Mononuclear cell (primary cell): ENCODE results near the gene MED6. TPM values are rescaled to one million over a fixed set of nuclear protein-coding genes. Genes with fewer than 3 reads are reported as not detected.

Source experiments
- H3K27me3 ChIP-seq: 2 replicates; pipeline ENCODE4 v1.6.0; 2011; ENCODE audit warnings: low read length, control low read depth; ENCODE audit not compliant: insufficient read depth
- H3K4me1 ChIP-seq: 2 replicates; pipeline ENCODE4 v1.5.1; 2011; ENCODE audit warnings: mild to moderate bottlenecking, low read length, control low read depth; ENCODE audit not compliant: insufficient read depth
- H3K4me3 ChIP-seq: 2 replicates; pipeline ENCODE4 v1.5.1; 2011; ENCODE audit warnings: mild to moderate bottlenecking, low read length, moderate library complexity
- H3K9me3 ChIP-seq: 2 replicates; pipeline ENCODE4 v1.5.1; 2011; ENCODE audit warnings: low read depth, mild to moderate bottlenecking, control low read depth, low read length
- total RNA-seq: library from RNA; depleted of rRNA; stranded (reverse); fragments of >200 nt; gene quantifications from one replicate; pipeline ENCODE4 v1.2.3, GENCODE V29; 2012

Gene MED6
- total RNA-seq, 1 donor: 96.3 TPM

DNA sequence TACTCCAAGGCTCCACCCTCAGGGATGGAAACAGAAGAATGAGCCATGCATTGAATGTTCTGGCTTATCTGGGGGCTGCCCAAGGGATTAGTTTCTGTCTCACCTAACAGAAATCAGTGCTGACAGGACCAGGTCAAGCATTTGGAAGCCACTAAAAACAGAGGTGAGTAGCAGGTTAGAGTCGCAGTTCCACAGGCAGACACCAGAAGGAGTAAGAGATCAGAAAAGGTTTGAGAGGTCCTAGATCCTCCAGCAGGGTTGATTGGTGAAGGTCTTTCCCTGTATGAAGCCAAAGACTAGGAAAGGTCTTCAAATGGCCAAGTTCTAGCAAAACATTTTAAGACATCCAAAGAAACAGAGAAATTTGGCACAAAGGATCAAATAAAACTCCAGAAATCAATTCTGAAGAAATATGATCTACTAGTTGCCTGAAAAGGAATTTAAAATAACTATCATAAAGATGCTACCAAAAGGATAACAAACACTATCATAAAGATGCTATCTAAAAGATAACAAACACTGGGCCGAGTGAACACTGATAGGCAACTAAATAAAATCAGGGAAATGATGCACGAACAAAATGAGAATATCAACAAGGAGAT lies 21.8 kb upstream of the MED6 start:
- Histone ChIP-seq H3K9me3 (peaks cover 14% of the 10 kb centered on the region), H3K27me3 (no peaks in the 10 kb centered on the region), H3K4me3 (no peak overlapping the region), H3K4me1 (no peaks in the 10 kb centered on the region)

DNA sequence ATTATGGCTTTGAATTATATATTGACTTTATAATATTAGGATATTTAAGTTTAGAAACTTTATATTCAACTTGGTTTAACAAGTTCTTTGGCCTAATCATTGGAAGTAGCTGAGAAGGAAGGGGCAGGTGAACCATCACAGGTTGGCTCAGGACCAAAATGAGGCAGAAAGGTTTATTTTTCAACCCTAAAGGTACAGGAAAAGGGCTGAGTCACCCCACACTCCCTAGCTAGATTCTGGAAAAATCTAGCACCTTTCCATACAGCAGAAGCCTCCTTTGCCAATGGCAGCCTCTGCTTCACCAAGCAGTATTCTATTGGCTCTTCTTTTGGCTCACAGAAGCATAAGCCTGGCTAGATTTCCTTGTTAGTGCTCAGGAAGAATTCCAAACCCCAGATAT lies 19.3 kb upstream of the MED6 start:
- no peaks in the 10 kb centered on the region for H3K4me1 ChIP-seq

DNA sequence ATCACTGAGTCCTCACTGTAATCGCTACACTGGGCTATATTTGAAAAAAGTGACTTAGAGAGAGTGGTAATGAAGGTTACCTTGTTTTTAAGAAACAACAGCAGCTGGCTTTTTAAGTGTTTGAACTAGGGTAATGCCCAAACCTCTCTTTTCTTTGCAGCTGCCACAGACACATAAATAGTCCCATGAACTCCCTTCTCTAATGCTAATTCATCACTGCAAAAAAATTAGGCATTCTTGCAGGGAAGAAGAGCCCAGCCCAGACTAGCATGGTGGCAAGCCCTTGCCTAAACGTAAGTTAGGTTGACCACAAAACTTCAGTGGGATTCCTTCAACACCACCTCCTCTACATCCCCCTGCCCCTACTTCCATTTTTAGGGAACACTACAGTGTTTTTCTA lies 17.9 kb upstream of the MED6 start:
- H3K27me3 ChIP-seq: peaks cover 2% of the 10 kb centered on the region
- H3K9me3 ChIP-seq: no peaks in the 10 kb centered on the region
- no peak overlapping the region for H3K4me3 ChIP-seq
- no peaks in the 10 kb centered on the region for H3K4me1 ChIP-seq

More for the DNA sequence above, 19.3 kb upstream of the MED6 start:
- H3K9me3 ChIP-seq: no peaks in the 10 kb centered on the region
- peaks cover under 1% of the 10 kb centered on the region for H3K27me3 ChIP-seq
- no peak overlapping the region for H3K4me3 ChIP-seq

DNA sequence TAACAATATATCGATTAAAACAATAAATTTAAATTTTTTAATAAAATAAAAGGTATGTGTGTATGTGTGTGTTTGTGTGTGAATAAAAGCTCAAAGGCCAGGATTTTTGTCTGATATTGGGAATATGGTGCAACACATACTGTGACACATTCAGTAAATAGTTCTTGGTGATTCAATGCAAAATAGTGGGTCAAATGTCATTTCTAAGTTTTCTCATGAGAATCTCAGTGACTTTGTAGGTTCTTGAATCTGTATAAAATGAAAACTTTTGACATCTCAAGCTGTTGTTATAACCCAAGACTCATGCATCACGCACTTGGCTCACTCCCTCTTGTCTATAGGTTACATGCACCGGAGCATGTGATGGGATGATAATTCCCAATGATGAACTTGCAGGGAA lies 16.2 kb upstream of the MED6 start:
- H3K4me1 ChIP-seq: no peaks in the 10 kb centered on the region
- no peak overlapping the region for H3K4me3 ChIP-seq
- peaks cover 2% of the 10 kb centered on the region for H3K27me3 ChIP-seq
- no peaks in the 10 kb centered on the region for H3K9me3 ChIP-seq

DNA sequence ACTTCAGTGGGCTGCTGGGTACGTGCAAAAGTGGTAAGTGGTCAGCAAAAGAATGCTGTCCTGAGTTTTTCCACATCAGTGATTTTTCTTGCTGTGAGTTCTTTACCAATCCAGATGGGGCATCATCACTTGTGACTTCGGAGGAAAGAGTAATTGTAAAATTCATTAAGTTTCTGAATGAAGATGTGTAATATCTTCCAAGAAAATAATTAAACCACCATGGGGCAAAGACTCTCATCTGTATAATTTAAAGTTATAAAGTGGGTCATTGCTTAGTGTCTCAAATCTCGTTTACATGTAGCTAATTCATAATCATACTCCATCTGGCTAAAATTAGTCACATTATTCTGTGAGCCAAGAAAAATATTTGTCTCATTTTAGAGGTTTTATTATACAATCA lies 10.8 kb upstream of the MED6 start:
- Histone ChIP-seq H3K9me3 (no peaks in the 10 kb centered on the region), H3K4me3 (no peak overlapping the region), H3K4me1 (no peaks in the 10 kb centered on the region), H3K27me3 (peaks cover 2% of the 10 kb centered on the region)

DNA sequence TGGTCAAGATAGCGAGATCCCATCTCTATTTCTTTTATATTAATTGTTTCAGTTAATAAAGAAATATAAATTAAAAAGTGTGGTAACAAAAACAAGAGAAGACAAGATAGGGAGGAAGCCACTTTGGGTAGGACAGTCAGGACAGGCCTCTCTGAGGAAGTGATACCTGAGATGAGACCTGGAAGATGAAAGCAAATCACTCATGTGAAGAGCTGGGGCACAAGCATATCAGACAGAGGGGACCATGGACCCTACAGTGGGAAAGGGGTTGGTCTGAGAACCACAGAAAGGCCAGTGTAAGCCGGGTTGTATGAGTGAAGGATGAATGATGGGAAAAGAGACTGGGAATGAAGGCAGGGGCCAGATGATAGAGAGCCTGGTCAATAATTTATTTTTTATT lies 1.8 kb upstream of the MED6 start:
- H3K9me3 ChIP-seq: no peaks in the 10 kb centered on the region
- H3K4me1 ChIP-seq: peaks cover 18% of the 10 kb centered on the region

DNA sequence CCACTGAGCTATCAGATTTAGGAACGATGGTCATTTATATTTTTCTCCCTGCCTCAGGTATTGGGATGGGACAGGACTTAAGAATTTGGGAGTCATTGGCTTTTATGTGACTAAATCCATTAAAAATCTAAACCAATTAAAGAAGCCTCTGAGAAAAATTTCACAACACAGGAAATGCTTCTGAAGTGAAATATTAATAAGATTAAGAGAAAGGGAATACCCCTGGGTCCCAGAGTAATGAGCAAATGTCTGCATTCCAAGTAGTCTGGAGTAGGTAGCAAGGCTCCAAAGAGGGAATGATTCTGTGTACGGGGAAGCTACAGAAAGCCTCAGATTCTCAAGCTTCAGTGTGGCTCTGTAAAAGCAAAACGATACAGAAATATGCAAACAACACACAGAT lies 707 bp upstream of the MED6 start:
- Histone ChIP-seq H3K4me1 (peaks cover 18% of the 10 kb centered on the region), H3K9me3 (no peaks in the 10 kb centered on the region), H3K27me3 (peaks cover 8% of the 10 kb centered on the region), H3K4me3 (peak overlapping the region; percentile 41)

More for the DNA sequence above, 1.8 kb upstream of the MED6 start:
- Histone ChIP-seq H3K27me3 (peaks cover 9% of the 10 kb centered on the region), H3K4me3 (no peak overlapping the region)

DNA sequence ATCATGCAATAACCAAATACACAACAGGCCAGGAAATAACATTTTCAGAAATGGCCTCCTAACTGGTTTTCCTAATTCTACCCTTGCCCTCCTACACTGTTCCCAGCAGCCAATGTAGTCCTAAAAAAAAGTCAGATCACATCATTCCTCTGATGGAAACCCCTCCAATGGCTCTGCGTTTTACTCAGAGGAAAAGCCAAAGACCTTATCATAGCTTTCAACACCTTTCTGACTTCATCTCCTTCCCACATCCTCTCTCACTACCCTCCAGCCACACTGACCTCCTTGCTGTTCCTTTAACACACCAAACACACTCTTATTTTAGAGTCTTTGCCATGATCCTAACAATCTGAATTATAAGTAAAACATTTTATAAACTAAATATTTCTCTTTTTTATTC lies 1.1 kb downstream of the MED6 start:
- H3K4me1 ChIP-seq: peaks cover 18% of the 10 kb centered on the region
- peaks cover 1% of the 10 kb centered on the region for H3K27me3 ChIP-seq
- no peaks in the 10 kb centered on the region for H3K9me3 ChIP-seq
- no peak overlapping the region for H3K4me3 ChIP-seq

DNA sequence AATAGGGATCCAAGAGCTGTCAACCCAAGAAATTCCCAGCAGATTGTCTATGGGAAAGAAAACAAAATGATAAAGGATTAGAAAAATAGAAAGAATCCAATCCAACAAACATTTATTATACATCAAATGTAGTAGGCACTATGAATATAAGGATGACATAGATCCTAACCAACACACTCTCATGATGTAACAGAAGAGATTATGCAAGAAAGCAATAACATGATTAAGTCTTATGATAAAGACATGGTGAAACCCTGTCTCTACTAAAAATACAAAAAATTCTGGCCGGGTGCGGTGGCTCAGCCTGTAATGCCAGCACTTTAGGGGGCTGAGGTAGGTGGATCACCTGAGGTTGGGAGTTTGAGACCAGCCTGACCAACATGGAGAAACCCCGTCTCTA lies 2.7 kb downstream of the MED6 start:
- no peaks in the 10 kb centered on the region for H3K27me3 ChIP-seq
- no peak overlapping the region for H3K4me3 ChIP-seq
- H3K4me1 ChIP-seq: peaks cover 18% of the 10 kb centered on the region
- H3K9me3 ChIP-seq: no peaks in the 10 kb centered on the region

DNA sequence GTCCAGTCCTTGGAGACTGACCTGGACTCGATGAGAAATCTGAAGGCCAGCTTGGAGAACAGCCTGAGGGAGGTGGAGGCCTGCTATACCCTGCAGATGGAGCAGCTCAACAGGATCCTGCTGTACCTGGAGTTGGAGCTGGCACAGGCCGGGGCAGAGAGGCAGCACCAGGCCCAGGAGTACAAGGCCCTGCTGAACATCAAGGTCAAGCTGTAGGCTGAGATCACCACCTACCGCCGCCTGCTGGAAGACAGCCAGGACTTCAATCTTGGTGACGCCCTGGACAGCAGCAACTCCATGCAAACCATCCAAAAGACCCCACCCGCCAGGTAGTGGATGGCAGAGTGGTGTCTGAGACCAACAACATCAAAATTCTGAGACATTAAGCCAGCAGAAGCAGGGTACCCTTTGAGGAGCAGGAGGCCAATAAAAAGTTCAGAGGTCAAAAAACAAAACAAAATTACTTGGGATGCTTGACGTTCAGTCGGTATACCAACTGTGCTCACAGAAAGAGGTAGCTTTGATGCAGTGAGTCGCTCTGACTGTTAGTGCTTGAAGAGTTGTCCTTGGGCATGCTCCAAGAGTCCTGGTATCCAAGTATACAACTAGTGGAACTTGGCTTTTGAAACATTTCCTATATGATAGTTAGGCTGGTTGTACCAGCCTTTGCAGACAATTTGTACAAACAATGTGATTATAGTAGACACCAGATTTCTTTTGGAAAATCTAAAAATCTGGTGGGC lies 4.8 kb downstream of the MED6 start:
- Histone ChIP-seq H3K4me1 (peaks cover 12% of the 10 kb centered on the region), H3K9me3 (no peaks in the 10 kb centered on the region), H3K4me3 (no peak overlapping the region), H3K27me3 (no peaks in the 10 kb centered on the region)

DNA sequence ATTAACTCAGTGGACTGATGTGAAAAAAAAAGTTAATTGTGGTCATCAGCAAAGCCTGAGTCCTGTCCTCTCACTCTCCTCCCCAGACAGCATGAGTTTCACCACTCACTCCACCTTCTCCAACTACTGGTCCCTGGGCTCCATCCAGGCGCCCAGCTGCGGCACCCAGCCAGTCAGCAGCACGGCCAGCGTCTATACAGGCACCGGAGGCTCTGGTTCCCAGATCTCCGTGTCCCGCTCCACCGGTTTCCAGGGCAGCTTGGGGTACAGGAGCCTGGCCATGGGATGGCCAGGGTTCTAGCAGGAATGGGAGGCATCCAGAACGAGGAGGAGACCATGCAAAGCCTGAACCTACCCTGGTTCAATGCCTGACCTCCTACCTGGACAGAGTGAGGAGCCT lies 6.0 kb downstream of the MED6 start:
- Histone ChIP-seq H3K9me3 (no peaks in the 10 kb centered on the region), H3K4me3 (no peak overlapping the region), H3K27me3 (no peaks in the 10 kb centered on the region), H3K4me1 (peaks cover 5% of the 10 kb centered on the region)

DNA sequence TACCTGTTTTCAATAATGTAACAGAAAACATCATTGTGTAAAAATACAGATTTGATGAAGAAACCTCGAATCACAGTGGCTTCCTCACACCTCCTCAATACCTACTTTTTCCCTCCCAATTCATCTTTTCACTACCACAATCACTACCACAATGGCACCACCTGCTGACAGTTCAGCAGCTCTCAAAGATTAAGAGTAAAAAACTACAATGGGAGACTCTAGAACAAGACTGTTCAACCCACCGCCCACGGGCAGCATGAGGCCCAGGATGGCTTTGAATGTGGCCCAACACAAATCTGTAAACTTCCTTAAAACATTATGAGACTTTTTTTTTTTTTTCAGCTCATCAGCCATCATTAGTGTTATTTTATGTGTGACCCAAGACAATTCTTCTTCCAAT lies 15.2 kb downstream of the MED6 start:
- no peaks in the 10 kb centered on the region for H3K4me1 ChIP-seq
- H3K27me3 ChIP-seq: no peaks in the 10 kb centered on the region

DNA sequence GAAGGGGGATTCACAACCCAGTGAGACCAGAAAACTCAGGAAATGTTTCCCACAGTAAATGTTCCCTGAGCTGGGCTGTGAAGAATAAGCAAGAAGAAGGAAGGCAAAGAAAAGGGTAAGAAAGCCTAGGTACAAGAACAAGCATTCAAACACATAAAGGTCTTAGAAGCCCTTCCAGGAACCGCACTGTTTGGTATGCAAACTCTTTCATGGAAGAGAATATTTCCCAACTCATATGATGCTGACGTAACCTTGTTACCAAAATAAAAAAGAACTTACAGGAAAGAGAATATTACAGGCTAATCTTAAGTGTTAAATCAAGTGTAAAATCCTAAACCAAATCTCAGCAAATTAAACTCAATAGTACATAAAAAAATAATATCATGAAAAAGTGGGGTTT lies 23.6 kb downstream of the MED6 start:
- Histone ChIP-seq H3K4me1 (no peaks in the 10 kb centered on the region), H3K9me3 (no peaks in the 10 kb centered on the region), H3K4me3 (no peak overlapping the region), H3K27me3 (no peaks in the 10 kb centered on the region)

More for the DNA sequence above, 15.2 kb downstream of the MED6 start:
- Histone ChIP-seq H3K9me3 (no peaks in the 10 kb centered on the region), H3K4me3 (no peak overlapping the region)

DNA sequence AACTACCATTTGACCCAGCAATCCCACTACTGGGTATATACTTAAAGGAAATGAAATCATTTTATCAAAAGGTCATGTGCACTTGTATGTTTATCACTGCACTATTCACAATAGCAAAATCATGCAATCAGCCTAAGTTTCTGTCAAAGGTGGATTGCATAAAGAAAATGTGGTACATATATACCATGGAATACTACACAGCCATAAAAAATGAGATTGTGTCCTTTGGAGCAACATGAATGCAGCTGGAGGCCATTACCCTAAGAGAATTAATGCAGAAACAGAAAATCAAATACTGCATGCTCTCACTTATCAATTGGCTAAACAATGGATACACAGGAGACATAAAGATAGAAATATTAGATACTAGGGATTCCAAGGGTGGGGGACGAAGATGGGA lies 27.4 kb downstream of the MED6 start:
- H3K4me3 ChIP-seq: no peak overlapping the region
- no peaks in the 10 kb centered on the region for H3K9me3 ChIP-seq
- H3K27me3 ChIP-seq: no peaks in the 10 kb centered on the region
- H3K4me1 ChIP-seq: no peaks in the 10 kb centered on the region

DNA sequence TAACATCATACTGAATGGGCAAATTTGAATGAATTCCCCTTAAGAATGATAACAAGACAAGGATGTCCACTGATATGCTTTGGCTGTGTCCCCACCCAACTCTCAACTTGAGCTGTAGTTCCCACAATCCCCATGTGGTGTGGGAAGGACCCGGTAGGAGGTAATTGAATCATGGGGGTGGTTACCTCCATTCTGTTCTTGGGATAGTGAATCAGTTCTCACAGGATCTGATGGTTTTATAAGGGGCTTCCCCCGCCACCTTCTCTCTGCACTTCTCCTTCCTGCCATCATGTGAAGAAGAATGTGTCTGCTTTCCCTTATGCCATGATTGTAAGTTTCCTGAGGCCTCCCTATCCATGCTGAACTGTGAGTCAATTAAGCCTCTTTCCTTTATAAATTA lies 29.3 kb downstream of the MED6 start:
- Histone ChIP-seq H3K4me1 (no peaks in the 10 kb centered on the region), H3K4me3 (no peak overlapping the region), H3K27me3 (no peaks in the 10 kb centered on the region), H3K9me3 (peaks cover 2% of the 10 kb centered on the region)

DNA sequence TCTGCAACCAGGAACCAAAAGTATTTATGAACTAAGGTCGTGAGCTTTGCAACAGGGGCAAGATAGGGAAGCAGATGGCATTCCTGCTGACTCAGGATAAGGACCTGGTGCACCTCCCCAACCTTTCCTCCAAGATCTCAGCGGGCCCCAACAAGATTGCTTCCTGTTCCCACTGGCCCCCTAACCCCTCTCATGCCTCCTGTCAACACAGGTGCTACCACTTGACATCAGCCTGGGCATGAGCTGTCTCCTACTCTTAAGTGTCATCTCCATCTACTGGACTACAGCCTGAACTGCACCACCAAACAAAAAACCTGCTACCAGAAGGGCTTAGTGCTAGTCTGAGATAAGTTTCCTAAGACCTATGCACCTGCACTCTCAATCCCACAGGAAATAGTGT lies 32.7 kb downstream of the MED6 start:
- Histone ChIP-seq H3K4me3 (no peak overlapping the region), H3K4me1 (no peaks in the 10 kb centered on the region), H3K9me3 (peaks cover 17% of the 10 kb centered on the region), H3K27me3 (no peaks in the 10 kb centered on the region)
